Stimulated activated CD8-positive, alpha-beta memory T cell treated with anti-CD3 and anti-CD28 coated beads, Interleukin-2, amount 100 ng/mL, for 48 hours (primary cell): Measurements from ENCODE around the gene CCDC9.
"Not testable (repeated sequence)": the region's sequence is repeated elsewhere in the genome, so short reads cannot be mapped to it uniquely, and the experiment has no call there.

Source experiments
- DNase-seq, 2 donors: peaks; one replicate each; pipeline ENCODE4 v3.0.0-alpha.2; 2020; ENCODE audit warnings: low read depth in 2 of 2

Gene CCDC9

DNA sequence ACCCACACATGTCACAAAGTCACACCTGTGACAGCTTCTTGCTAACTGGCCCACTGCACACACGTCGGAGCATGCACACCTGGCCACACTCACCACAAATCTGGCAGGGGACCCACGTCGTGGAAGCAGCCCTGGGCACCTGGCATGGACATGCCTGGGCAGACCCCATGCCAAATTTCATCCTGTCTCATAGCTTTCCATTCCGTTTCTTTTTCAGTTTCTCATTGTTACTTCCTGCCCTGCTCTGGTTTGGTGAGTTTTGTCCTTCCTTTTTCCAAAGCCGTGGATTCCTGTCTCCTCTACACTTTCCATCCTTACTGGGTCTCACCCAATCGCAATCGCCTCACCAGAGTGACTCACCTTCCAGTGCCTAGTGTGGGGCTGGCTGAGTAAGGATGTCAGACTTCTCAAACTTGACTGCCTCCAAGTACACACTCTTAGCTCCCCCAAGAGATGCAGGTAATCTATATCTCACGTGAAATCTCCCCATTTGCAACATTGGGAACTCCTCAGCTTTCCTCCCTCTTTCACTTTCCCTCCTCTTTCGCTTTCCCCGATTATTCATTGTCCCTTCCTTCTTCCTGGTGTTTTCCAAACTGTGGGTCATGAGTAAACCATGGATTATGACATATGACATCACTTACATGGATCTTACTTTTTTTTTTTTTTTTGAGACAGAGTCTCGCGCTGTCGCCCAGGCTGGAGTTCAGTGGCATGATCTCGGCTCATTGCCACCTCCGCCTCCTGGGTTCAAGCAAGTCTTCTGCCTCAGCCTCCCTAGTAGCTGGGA, 23.7 kb upstream of the CCDC9 start:
- no peak for DNase-seq

GRCh38 chr19:47236072-47236675, 20.2 kb upstream of the CCDC9 start:
- DNase-seq = no peak

DNA sequence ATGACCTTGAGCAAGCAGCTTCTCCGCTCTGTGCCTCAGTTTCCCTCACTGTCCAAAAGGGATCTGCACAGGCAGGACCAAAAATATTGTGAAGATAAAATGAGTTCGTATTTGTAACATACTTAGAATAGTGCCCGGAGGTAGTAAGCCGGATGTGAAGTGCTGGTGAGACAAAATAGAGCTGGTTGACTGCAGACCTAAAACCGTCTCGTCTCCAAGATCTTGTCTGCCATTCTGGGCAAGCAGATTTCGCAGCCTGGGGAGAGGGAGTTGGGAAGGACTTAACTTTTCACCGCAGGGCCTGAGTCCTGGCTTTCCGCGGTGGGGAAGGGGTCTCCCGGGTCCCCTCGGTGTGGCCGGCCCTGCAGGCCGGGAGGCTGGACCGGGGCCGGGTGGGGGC, 17.2 kb upstream of the CCDC9 start:
- DNase-seq = no peak

GRCh38 chr19:47239610-47240296, 16.6 kb upstream of the CCDC9 start:
- no peak for DNase-seq

DNA sequence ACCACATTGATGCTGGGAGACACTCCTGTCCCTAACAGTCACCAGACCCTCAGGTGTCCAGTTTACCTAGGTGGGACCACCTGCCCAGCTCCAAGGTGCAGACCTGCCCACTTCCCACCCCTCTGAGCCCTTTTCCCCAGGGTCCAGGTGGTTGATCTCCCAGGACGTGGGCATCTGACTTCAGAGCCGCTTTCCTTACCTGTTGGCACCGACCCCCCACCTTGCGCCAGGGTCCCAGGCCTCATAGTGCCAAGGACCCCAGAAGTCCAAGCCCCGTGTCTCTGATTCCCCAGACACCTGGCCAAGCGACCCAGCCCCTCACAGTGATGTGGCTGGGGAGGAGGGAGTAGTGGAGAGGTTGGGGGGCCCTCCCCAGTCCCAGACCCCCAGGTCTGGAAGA, 15.8 kb upstream of the CCDC9 start:
- DNase-seq = no peak

DNA sequence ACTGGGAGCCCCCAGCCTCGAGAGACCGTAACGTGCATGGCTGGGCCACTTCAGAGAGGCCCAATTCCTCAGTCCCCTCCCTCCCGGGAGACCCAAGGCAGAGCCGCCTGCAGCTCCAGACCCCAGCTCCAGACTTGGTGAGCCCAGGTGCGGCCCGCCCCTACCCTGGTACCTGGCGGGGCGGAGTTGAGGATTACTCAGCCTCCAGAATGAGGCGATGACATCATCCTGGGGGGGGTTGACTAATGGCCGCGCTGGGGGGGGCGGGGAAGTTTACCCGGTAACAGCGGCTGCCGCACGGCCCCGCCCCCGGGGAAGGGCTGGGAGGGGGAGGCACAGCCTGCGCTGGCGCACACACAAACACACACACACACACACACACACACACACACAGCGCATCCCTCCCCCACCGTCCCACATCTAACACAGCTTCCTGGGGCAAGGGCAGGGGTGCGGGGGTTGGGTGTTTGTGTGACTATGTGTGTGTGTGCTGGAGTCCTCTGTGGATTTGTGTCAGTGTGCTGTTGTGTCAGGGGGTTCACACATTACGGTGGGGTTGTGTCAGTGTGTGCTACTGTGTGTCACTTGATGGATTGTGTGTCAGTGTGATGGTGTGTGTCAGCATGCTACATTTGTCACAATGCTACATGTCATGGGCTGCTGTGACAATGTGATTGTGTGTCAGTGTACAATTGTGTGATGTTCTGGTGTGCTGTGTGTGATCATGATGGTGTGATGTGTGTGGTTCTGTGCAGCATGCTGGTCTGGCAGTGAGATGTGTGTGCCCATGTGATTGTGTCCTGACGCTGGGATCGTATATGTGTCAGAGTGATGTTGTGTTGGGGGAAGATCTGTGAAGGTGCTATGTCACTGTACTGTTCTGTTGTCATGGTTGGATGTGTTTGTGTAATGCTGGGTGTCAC, 15.1 kb upstream of the CCDC9 start:
- DNase-seq = peak; percentile 71 to 77

DNA sequence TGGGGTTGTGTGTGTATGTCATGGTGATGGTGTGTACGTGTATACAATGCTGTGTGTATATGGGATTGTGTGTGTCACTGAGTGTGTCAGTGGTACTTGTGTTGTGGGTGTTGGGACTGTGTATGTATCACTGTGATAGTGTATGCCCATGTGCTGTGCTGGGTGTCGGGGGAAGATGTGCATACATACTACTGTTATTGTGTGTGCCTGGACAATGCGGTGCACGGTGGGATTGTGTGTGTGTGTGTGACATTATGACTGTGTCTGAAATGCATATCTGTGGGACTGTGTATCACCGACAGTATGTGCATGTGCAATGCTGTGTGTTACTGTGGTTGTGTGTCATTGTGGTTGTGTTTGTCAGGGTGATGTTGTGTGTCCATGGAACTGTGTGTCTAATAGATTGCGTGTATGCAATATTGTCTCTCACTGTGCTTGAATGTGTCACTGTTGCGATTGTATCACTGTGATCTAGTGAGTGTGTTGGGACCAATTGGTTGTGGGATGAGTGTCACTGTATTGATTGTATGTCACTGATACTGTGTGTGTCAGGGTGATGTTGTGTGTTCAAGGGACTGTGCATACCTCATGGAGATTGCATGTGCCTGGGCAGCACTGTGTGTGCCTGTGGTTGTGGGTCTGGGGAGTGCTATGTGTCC, 14.3 kb upstream of the CCDC9 start:
- DNase-seq = no peak

DNA sequence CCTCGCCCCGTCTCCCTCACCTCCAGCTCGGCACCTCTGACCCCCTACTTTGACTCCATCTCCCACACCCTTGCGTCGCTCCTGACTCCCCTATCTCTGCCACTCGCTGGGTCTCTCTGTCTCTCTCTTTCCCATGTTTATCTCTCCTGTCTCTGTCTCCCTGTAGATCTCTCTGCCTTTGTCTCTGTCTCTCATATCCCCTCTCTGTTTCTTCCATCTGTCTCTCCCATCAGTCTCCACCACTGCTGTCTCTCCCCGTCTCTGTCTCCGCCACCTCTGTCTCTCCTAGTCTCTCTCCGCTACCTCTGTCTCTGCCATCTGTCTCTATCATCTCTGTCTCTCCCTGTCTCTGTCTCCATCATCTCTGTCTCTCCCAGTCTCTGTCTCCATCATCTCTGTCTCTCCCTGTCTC, 13.0 kb upstream of the CCDC9 start:
- DNase-seq = no peak

DNA sequence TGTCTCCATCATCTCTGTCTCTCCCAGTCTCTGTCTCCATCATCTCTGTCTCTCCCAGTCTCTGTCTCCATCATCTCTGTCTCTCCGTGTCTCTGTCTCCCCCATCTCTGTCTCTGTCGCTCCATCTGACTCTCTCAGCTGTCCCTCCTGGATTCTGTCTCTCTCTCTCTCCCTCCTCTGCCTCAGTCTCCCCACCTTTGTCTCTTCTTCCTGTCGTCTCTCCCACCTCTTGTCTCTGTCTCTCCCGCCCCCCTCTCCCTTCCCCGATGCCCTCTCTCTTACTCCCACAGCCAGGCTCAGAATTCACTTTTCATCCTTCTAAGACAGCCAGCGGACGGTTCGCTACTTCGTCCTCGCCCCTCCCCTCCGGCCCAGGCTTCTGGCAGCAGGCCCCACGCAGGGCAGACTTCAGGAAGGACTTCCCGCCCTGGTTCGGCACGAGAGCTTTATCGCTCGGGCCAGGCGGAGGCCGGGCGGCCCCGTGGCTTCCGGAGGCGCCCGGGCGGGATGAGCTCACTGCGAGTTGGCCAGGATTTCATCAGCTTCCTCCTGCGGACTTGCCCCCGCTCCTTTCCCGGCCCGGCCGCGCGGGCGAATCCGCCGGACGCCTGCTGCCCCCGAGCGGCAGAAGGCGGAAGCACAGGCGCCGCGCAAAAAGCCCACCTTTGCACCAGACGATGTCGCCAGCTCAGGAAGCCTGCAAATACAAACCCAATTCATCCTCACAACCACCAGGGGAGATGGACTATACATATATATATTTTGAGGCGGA, 12.4 kb upstream of the CCDC9 start:
- DNase-seq = peak; percentile 87 to 88

GRCh38 chr19:47247308-47247990, 8.9 kb upstream of the CCDC9 start:
- DNase-seq = peak; percentile 72 to 73

DNA sequence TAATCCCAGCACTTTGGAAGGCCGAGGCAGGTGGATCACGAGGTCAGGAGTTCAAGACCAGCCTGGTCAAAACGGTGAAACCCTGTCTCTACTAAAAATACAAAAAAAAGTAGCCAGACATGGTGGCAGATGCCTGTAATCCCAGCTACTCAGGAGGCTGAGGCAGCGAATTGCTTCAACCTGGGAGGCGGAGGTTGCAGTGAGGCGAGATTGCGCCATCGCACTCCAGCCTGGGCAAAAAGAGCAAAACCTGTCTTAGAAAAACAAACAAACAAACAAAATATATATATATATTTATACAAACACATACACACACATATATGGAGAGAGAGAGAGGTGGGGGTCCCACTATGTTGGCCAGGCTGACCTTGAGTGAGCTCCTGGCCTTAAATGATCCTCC, 3.3 kb upstream of the CCDC9 start:
- not testable (repeated sequence) for DNase-seq

- DNase-seq = no peak
These were observed 2.9 kb upstream of the CCDC9 start for GRCh38 chr19:47253467-47253881.

- DNase-seq = no peak
These were observed 2.4 kb upstream of the CCDC9 start for GRCh38 chr19:47253970-47254369.

DNA sequence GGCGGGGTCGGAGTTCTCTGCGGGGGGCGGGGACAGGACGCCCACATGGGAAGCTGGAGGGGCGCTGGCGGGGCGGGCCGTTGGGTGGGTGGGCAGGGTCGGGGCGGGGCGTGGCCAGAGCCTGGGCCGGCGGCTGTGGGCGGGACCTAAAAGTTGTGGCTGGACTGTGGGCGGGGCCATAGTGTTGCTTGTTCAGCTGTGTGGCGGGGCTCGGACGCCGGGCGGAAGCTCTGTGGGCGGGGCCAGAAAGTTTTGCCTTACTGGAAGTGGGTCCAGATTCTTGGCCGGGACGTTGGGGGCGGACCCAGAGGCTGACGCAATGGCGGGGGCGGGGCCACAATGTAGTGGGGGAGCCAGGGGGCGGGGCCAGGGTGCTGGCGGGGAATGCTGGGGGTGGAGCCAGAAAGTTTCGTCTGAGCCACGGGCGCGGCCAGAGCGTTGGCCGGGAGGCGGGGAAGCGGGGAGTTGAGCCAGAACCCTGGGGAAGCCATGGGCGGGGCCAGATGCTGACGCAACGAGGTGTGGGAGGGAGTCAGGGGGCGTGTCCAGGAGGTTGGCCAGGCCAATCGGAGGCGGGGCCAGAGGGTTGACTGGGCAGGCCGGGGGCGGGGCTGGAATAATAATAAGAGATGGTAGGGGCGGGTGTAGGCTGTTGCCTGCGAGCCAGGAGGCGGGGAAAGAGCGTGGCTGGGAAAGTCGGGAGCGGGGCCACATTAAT, 527 bp downstream of the CCDC9 start:
- peak; percentile 100 for DNase-seq

DNA sequence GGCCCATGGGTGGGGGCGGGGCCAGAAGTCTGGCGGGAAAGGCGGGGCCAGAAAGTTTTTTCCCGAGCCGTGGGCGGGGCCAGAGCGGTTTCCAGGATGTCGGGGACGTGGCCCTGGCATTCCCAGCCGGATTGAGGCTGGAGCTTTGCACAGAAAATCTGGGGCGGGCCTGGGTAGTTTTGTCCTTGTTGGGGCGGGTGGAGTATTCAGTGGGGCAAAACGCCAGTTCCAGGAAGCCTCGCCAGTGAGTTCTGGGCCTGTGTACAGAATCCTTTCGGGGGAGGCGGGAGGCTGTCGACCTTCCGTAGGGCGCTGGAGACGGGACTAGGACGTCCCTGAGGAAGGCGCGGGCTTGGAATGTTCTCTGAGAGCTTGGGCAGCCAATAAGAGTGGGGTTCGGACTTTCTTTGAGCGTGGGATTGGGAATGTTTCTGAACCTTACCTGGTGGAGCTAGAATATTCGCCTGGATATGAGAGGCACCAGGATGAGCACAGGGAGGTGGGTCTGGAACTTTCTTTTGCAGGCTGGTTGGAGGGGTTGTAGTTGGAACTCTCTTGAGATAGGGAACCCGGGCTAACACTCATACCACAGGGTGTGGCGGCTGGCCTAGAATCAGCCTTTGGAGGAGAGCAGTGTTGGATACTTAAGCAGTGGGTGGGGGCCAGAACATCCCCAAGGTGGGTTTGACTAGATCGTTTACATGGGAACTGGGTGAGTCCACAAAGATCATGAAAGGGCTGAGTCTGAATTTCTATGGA, 1.3 kb downstream of the CCDC9 start:
- DNase-seq = no peak

DNA sequence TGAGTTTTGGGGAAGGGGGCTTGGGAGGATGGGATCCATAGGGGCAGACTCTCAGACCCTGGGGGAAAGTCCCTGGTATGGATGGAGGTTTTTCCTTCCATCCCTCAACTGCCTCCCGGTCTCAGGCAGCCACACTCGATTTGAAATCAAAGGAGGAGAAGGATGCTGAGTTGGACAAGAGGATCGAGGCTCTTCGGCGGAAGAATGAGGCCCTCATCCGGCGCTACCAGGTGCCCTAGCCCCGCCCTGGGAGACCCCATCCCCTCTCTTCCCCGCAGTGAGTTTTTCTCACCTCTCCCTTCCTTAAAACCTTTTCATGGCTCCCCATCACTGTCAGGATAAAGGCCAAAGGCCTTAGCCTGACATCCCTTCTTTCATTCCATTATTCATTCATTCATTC, 2.1 kb downstream of the CCDC9 start:
- DNase-seq = no peak

GRCh38 chr19:47258895-47259555, 2.7 kb downstream of the CCDC9 start:
- no peak for DNase-seq

- no peak for DNase-seq
These were observed 4.2 kb downstream of the CCDC9 start for GRCh38 chr19:47260476-47260875.
